ENCODE data around the gene SERPINE2. TPM values are rescaled to one million over a fixed set of nuclear protein-coding genes. Genes with fewer than 3 reads are reported as not detected.
A peak's percentile ranks its signal among the peaks of the same experiment; 100 is the strongest.

SERPINE2 gene
- total RNA-seq, 6 donors from 2014 or later = 1.0 to 11.7 (median 3.3) TPM

GRCh38 chr2:224073676-224074075 is 34.6 kb upstream of the SERPINE2 start:
- DNase-seq (no peak), ATAC-seq (ENCODE audit: low FRiP score in 2 of 2) (no peak)
- no peaks in the 10 kb centered on the region for H3K4me1 ChIP-seq
- H3K27me3 ChIP-seq = no peaks in the 10 kb centered on the region
- no peak overlapping the region for H3K4me3 ChIP-seq
- TF ChIP-seq, protein P1, sequence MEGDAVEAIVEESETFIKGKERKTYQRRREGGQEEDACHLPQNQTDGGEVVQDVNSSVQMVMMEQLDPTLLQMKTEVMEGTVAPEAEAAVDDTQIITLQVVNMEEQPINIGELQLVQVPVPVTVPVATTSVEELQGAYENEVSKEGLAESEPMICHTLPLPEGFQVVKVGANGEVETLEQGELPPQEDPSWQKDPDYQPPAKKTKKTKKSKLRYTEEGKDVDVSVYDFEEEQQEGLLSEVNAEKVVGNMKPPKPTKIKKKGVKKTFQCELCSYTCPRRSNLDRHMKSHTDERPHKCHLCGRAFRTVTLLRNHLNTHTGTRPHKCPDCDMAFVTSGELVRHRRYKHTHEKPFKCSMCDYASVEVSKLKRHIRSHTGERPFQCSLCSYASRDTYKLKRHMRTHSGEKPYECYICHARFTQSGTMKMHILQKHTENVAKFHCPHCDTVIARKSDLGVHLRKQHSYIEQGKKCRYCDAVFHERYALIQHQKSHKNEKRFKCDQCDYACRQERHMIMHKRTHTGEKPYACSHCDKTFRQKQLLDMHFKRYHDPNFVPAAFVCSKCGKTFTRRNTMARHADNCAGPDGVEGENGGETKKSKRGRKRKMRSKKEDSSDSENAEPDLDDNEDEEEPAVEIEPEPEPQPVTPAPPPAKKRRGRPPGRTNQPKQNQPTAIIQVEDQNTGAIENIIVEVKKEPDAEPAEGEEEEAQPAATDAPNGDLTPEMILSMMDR (IDR thresholded peaks at IDR 0.05) = no peak
- no peak for TF ChIP-seq POLR2AphosphoS5 (IDR thresholded peaks at IDR 0.05)
- TF ChIP-seq EP300 (IDR thresholded peaks at IDR 0.05) = no peak
- no peak for TF ChIP-seq POLR2A (IDR thresholded peaks at IDR 0.05)
- H3K36me3 ChIP-seq = no peaks in the 10 kb centered on the region
- no peaks in the 10 kb centered on the region for H3K9me3 ChIP-seq
- 62 to 74% methylated on average over 3 of the region's 3 CpGs for WGBS, 2 donors
- no peak overlapping the region for H3K27ac ChIP-seq

DNA sequence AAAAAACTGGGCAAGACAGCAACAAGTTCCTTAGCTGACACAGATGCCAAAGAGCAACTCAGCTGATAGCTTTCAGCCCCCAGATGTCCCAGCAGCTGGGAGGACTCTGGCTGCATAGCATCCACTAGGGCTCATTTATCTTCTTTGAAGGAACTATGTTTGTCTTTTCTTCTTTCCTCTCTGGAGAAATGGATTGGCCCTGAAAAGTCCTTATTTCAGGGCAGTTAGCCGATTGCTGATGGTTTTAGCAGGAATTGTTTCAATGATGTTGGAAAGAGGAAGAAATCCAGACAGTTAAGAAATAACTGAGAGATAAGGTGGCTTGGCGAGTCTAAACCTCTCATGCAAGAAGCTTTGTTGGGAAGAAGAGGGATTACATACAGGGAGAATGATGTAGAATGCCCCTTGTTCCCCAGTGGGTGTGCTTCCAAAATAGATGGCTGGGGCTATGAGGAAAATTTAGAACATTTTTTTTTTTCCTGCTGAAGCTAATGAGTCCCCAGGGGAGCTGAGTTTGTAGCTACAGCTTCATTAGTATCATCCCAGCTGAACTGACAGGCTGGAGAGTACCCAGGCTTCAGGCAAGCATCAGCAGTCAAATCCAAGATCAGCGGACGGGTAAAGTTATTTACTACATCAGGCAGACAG is 33.6 kb upstream of the SERPINE2 start:
- TF ChIP-seq POLR2AphosphoS5 (IDR thresholded peaks at IDR 0.05) (no peak), POLR2A (IDR thresholded peaks at IDR 0.05) (no peak), EP300 (IDR thresholded peaks at IDR 0.05) (no peak)
- TF ChIP-seq, protein P1 (IDR thresholded peaks at IDR 0.05) = no peak
- no peak overlapping the region for H3K27ac ChIP-seq
- H3K36me3 ChIP-seq = no peaks in the 10 kb centered on the region
- no peaks in the 10 kb centered on the region for H3K4me1 ChIP-seq
- H3K9me3 ChIP-seq = no peaks in the 10 kb centered on the region
- no peak overlapping the region for H3K4me3 ChIP-seq
- 69 to 83% methylated on average over 4 of the region's 4 CpGs for WGBS, 2 donors
- no peaks in the 10 kb centered on the region for H3K27me3 ChIP-seq
- peak in 1 of 2 donors; percentile 88 for ATAC-seq (ENCODE audit: low FRiP score in 2 of 2)
- no peak for DNase-seq

GRCh38 chr2:224069172-224069571 is 30.1 kb upstream of the SERPINE2 start:
- peak in 1 of 2 donors; percentile 30 for ATAC-seq (ENCODE audit: low FRiP score in 2 of 2)
- DNase-seq = no peak
- Histone ChIP-seq H3K36me3 (no peaks in the 10 kb centered on the region), H3K9me3 (no peaks in the 10 kb centered on the region), H3K27ac (no peak overlapping the region), H3K27me3 (no peaks in the 10 kb centered on the region), H3K4me1 (no peaks in the 10 kb centered on the region), H3K4me3 (no peak overlapping the region)
- WGBS, 2 donors = 71 to 86% methylated on average over 6 of the region's 6 CpGs
- TF ChIP-seq, protein P1 (IDR thresholded peaks at IDR 0.05) = no peak
- TF ChIP-seq POLR2AphosphoS5 (IDR thresholded peaks at IDR 0.05) (no peak), EP300 (IDR thresholded peaks at IDR 0.05) (no peak), POLR2A (IDR thresholded peaks at IDR 0.05) (no peak)

GRCh38 chr2:224063298-224063648 is 24.2 kb upstream of the SERPINE2 start:
- DNase-seq = no peak
- Histone ChIP-seq H3K27ac (no peak overlapping the region), H3K9me3 (no peaks in the 10 kb centered on the region), H3K27me3 (no peaks in the 10 kb centered on the region), H3K36me3 (no peaks in the 10 kb centered on the region), H3K4me3 (no peak overlapping the region), H3K4me1 (no peaks in the 10 kb centered on the region)
- WGBS, 2 donors = 86 to 90% methylated on average over 4 of the region's 4 CpGs
- no peak for ATAC-seq (ENCODE audit: low FRiP score in 2 of 2)
- TF ChIP-seq POLR2AphosphoS5 (IDR thresholded peaks at IDR 0.05) = no peak
- no peak for TF ChIP-seq EP300 (IDR thresholded peaks at IDR 0.05)
- TF ChIP-seq, protein P1 (IDR thresholded peaks at IDR 0.05) = no peak
- TF ChIP-seq POLR2A (IDR thresholded peaks at IDR 0.05) = no peak

Data from upper lobe of left lung (tissue), 6 donors.